HG02884 (cell line): ENCODE measurements around the gene FIBP.

Experiments
- ATAC-seq: cut with Tn5 transposase; IDR thresholded peaks from one replicate; pipeline ENCODE4 v1.9.1; 2021; ENCODE audit warnings: mild to moderate bottlenecking, moderate library complexity; ENCODE audit not compliant: unreplicated experiment

Gene FIBP

GRCh38 chr11:65871811-65872548 lies 16.3 kb downstream of the FIBP start:
- no peak for ATAC-seq

DNA sequence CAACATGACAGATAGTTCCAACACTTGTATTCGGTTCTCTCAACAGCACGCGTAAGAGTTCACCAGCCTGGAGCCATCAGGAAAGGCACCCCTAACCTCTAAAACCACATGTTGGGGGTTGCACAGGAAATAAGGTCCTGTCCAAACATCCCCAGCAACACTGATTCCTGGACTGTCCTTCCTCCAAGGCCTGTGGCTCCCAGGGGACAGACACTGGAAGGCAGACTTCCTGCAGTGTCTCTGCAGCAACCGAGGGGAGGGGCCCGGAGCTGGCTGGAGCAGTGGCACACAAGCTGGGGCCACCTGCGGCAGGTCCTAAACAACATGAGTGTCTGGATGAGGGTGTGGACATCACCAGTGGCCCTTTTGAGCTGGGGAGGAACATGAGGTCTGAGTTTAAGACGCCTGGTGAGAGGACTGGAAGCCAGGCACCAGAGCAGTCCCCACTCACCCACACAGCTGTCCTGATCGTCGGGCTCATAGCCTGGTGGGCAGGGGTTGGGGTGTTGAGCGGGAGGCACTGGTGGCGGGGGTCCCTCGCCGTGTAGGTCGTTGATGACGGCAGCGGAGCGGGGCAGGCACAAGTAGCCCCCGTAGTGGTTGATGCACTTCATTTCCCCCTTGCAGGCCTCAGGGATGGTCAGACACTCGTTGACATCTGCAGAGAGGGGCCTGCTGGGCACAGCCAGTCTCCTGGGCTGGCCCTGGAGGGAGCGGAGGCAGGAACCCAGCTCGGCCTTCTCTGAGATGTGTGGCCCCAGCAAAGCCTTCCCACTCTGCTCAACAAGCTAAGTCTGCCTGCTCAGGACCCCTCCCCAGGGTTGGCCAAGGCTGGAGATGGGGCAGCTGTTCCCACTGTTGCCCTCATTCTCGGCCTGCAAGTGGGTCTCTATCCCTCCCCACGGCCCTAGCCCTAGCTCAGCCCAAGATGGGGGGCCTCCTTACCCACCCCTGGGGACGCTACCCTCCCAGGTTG lies 17.3 kb downstream of the FIBP start:
- no peak for ATAC-seq

GRCh38 chr11:65870307-65870658 lies 18.0 kb downstream of the FIBP start:
- no peak for ATAC-seq

DNA sequence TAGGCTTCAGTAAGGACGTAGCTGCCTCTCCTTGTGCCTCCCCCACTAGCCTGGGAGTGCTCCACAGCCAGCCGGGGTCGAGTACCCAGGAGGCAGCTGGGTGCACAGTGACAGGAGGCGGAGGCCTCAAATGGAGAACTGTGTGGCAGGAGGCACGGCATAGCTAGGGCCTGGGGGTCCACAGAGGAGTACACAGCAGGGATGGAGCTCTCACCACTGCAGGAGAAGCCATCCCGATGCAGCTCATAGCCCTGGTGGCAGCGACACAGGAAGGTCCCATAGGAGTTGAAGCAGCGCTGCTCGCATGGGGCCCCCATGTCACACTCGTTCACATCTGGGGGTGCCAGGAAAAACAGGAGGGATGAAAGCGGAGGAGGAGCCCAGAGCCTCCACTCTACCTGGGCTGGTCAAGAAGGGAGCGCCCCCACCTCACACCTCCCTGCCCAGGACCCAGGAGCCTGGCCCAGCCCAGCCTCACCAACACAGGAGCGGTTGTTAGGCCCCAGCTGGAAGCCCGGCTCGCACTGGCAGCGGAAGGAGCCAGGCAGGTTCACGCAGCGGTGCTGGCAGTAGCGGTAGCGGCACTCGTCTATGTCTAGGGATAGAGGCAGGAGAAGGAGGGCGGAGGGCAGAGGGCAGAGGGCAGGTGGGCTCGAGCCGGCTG lies 18.5 kb downstream of the FIBP start:
- no peak for ATAC-seq

- no peak for ATAC-seq
These were observed 19.4 kb downstream of the FIBP start for GRCh38 chr11:65868907-65869306.

GRCh38 chr11:65868076-65868667 lies 20.1 kb downstream of the FIBP start:
- ATAC-seq = no peak

DNA sequence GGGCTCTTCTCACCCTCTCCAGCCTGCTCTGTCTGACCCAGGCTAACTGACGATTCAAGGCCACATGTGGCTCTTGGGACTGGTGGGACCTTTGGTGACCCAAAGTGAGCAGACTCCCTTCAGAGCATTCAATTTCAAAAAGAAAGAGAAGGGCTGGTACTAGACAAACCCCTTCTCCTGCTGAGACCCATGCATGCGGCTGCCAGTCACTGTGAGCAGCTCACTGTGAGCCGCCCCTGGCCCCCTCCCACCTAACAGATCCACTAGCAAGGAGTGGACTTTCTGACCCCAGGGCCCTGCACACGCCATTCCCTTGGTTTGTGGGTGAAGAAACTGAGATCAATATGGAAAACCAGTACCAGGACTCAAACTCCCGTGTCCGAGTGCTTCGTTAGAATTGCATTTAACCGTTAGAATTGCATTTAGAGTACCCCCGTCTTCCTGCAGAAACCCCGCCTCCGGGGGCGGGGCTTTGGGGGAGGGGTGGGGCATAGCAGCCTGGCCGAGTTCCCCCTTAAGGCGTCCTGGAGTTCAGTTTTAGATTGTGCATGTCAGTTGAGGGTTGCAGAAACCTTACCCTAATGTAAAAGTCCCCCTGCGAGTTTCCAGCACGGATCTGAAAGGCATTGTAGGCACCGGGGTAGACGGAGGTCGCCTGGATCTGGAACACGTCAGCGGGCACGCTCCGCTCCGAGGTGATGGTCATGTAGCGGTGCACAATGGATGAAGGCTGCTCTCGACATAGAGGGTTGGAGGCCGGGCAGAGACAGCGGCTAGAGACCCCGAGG lies 20.8 kb downstream of the FIBP start:
- ATAC-seq = no peak

GRCh38 chr11:65866509-65867283 lies 21.6 kb downstream of the FIBP start:
- ATAC-seq = no peak

- no peak for ATAC-seq
These were observed 22.6 kb downstream of the FIBP start for GRCh38 chr11:65865550-65866172.

GRCh38 chr11:65864706-65865471 lies 23.4 kb downstream of the FIBP start:
- ATAC-seq = no peak

DNA sequence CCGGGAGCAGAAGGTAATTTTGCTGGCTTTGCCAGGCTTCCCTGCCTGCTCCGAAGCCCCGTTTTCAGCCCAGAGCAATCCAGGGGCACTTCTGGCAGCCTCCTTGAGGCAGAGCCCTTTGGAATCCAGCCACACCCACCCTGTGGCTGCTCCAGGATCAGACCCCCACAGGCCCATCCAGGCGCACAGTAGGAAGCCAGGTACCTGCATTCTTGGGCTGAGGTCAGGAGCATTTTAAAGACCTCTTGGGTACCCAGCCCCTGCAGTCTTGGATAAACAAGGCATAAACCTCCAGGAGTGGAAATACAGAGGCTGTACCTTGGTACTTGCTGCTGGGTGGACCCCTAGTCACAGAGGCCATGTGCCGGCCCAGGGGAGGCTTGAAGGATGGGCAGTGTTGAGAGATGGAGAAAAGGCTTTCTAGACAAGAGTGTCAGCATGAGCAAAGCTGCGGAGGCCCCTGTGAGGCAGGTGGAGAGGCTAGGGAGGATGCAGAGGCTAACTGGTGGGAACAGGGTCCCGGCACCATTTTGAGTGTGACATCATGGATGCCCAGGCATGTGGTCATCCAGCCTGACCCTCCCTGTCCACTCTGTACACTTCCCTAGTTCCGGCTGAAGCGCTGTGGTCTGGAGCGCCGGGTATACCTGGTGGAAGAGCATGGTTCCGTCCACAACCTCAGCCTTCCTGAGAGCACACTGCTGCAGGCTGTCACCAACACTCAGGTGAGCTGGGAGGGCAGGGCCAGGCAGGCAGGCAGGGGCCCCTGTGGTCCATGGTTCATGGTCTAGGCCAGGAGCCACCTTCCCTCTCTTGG lies 24.2 kb downstream of the FIBP start:
- no peak for ATAC-seq

- no peak for ATAC-seq
These were observed 25.1 kb downstream of the FIBP start for GRCh38 chr11:65862941-65863888.

- ATAC-seq = no peak
These were observed 26.0 kb downstream of the FIBP start for GRCh38 chr11:65862191-65862735.

GRCh38 chr11:65861533-65862183 lies 26.6 kb downstream of the FIBP start:
- ATAC-seq = no peak

DNA sequence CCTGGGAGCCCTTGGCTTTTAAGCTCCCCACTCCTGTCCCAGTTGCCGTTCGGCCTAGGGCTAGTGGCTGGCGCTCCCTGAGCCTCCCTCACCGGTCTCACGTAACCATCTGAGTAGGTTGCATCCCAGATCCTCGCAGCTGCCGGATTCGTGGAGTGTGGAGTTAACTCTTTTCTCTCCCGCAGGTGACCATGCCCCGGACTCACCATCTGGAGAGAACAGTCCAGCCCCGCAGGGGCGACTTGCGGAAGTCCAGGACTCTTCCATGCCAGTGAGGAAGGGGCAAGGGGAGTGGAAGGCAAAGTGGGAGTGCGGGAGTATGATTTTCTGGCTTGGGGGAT lies 27.1 kb downstream of the FIBP start:
- no peak for ATAC-seq
